HG02884 (cell line): ENCODE results near the gene NPEPL1.
"Not testable (repeated sequence)": the region's sequence is repeated elsewhere in the genome, so short reads cannot be mapped to it uniquely, and the experiment has no call there.

Experiments used
- ATAC-seq: cut with Tn5 transposase; IDR thresholded peaks from one replicate; pipeline ENCODE4 v1.9.1; 2021; ENCODE audit warnings: mild to moderate bottlenecking, moderate library complexity; ENCODE audit not compliant: unreplicated experiment

The NPEPL1 gene

GRCh38 chr20:58755766-58756449 lies 63.3 kb downstream of the NPEPL1 start:
- no peak for ATAC-seq

- ATAC-seq: no peak
These were observed 63.8 kb downstream of the NPEPL1 start for GRCh38 chr20:58756450-58756775.

GRCh38 chr20:58757647-58758046 lies 65.0 kb downstream of the NPEPL1 start:
- ATAC-seq: not testable (repeated sequence)

GRCh38 chr20:58759947-58760346 lies 67.3 kb downstream of the NPEPL1 start:
- ATAC-seq: no peak

GRCh38 chr20:58760856-58761255 lies 68.3 kb downstream of the NPEPL1 start:
- no peak for ATAC-seq

GRCh38 chr20:58762120-58762519 lies 69.5 kb downstream of the NPEPL1 start:
- ATAC-seq: no peak

- ATAC-seq: no peak
These were observed 70.5 kb downstream of the NPEPL1 start for GRCh38 chr20:58763076-58763475.
